ENCODE measurements around the gene TSKU.

The TSKU gene

DNA sequence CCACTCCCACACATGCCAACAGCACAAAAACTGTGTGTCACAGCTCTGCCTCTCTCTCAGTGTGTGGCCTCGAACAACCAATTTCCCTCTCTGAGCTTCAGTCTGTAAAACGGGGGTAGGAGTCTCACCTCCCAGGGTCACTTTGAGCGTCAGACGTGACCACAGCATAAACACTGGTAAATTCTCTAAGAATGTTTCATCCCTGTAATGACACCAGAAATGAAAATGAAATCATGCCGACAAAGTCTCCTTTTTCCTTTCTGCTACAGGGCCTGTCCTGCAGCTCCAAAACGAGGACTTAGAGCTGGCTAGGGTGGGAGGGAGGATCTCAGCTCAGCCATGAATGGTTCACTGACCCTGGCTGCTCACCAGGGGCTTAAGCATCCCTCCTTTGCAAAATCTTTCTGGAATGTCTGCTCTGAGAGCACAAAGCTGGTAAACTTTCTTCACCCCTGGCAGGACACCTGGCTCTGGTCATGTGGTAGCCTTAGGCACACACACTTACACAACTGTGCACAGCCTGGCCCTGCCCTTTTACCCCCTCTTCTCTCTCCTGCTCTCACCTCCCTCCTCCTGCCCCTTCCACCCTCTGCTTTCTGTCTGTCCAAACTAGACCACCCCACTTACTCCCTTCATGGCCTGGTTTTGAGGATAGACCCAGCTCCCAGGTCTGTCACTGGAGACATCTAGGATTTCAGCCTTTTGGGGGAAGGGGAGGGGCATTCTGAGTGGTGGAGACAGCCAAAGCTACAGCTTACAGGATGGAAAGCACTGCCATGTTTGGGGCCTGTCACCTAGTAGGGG is 12.3 kb upstream of the TSKU start:
- DNase-seq = no peak

DNA sequence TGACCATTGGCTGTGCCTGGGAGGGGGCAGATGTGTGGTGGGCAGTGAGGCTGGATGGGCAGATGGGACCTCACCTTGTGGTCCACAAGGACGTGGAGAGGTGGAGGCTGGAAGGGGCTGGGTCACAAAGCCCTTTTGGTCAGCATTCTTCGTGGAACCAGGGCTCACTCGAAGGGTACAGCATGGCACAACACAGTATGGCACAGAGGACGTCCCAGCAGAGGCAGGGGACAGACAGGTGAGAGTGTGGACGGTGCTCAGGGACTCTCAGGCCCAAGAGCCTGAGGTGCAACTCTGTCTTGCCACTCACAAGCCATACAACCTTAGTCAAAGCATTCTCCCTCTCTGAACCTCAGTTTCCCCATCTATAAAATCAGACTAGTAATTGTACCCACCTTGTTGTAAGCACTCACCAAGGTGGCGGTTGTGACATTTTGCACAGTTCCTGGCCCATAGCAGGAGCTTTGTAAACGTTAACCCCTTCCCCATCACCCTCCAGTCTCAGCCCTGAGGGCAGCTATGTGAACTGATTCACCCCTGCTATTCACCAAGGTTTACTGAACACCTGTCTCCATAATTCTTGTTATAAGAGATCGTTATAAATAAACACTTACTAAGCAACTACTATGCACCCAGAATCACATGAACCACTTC is 11.6 kb upstream of the TSKU start:
- DNase-seq = no peak

DNA sequence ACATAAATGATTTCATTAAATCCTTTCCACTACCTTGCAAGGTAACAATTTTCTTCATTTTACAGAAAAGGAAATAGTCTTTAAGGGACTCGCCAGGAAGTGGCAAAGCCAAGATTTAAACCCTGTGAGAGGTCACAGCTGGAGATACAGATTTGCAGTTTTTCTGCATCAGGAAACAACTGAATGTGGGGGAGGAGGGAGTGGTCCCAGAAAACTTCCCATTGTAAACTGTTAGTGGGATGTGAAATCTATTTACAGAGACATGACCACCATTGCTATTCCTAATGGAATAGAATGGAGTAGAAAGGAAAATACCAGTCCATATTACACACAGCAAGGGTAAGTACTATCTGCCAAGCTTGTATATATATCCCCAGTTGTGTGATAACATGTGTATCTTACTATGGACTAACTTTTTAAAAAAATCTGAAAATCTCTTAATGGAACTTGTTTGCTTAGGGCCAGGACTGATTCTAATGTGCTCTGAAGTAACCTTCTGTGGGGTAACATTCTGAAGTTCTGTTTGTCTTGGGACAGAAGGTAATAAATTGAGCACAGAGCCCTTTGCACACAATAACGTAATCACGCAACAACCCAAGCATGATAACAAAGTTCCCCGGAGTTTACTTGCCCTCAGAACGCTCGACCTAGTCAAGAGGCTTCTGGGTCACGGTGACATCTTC is 10.9 kb upstream of the TSKU start:
- no peak for DNase-seq

DNA sequence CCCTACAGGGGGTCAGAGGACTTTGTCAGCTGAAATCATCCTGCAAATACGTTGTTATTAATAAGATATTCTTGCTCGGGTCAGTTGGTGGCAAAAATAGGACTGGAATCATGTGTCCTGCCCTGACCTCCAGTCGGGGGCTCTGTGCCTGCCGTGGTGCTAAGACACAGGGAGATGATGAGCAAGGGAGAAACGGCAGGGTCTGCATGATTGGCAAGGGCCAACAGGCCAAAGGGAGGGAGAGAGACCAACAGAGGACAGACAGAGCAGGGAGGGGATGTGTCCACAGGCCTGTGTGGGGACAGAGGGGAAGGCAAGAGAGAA is 10.4 kb upstream of the TSKU start:
- DNase-seq = no peak

- no peak for DNase-seq
Measured at GRCh38 chr11:76773921-76774361, 9.2 kb upstream of the TSKU start.

- DNase-seq = no peak
Measured at GRCh38 chr11:76776472-76776871, 6.7 kb upstream of the TSKU start.

DNA sequence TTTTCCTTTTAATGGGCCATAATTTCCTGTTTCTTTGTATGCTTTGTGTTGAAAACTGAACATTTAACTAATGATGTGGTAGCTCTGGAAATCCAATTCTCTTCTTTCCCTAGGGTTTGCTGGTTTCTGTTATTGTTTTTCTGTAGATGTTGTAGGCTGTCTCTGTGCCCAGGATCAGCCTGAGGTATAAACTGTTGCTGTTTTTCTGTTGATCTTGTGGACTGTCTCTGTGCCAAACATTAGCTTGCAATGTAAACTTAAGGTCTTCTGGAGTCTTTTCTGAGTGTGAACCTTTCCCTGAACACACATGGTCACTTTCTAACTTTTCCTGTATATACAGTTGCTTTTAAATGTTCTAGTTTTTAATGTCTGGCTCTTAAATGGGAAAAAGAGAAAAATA is 5.9 kb upstream of the TSKU start:
- DNase-seq = no peak

DNA sequence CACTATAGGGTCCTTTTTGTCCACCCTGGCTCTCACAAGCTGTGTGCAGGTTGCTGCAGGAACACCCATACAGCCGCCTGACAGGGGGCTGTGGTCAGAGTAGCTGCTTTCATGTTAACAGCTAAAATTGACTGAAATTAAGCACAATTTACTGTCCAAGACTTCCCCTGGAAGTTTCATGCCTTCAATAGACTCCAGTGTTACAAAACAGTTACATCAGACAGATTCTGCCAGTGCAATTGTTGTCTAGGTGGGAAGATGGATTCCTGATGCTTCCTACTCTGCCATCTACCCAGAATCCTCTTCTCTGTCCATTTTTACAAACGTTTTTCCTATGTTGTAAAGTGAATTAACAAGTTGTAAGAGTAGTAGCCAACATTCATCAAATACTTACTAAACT is 5.3 kb upstream of the TSKU start:
- DNase-seq = no peak

GRCh38 chr11:76778874-76779273 is 4.3 kb upstream of the TSKU start:
- no peak for DNase-seq

GRCh38 chr11:76781046-76781801 is 1.9 kb upstream of the TSKU start:
- DNase-seq = no peak

- DNase-seq = no peak
Measured at GRCh38 chr11:76781807-76782530, 1.2 kb upstream of the TSKU start.

- DNase-seq = peak; percentile 90 to 94
Measured at GRCh38 chr11:76782531-76783293, 444 bp upstream of the TSKU start.

DNA sequence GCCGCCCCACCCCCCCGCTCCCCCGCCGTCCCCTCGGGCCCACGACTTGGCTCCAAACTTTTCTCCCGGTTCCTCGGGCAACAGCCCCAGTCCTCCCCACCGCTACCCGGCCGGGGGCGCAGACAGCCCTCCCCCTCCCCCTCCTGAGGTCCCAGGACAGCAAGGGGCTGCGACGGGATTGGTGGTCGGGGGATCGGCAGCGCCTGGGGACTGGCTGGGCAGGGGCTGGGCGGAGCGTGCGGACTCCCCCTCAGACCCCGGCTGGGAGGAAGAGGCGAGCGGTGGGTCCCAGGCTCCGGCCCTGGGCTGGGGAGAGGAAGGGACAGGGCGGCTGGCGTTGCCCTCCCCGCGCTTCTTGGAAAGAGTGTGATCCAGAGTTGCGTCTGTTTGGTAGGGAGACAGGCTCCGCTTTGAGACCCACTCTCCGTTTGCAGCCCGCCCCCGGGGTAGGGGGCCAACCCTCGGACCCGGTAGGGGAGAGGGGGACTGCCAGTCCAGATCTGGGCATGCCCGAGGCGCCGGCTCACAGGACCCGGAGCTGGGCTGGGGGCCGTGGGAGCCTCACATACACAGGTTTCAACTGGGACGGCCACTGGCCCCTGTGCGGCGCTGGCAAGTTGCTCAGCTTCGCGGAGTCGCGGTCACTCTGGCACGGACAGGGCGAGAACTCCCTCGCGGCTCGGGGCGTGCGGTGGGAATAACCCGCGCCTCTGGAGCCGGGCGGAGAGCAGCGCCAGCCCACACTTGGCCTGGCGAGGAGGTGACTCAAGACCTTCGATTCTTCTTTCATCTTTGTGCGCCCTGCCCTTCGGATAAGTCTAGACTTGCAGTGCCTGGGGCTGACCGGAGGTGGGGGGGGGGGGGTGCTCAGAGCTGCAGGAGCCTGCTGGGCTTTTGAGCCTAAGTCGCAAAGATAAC is 999 bp downstream of the TSKU start:
- no peak for DNase-seq

- DNase-seq = no peak
Measured at GRCh38 chr11:76785513-76785912, 2.4 kb downstream of the TSKU start.

DNA sequence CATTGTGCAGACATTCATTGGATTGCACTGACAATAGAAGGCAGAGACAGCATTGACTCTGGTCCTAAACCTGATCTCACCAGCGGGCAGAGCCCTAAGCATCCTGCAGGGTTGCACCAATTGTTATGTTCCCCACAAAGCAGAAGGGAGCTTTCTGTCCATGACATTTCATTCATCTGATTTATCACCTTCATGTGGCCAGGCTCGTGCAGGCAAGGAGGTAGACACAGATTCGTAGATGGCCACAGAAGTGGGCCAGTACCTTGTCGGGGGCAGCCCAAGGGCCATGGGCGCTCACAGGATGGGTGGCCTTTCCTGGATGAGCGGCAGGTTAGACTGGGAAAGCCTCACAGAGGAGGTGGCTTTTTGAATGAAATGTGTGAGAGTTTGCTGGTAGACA is 2.9 kb downstream of the TSKU start:
- DNase-seq = no peak

DNA sequence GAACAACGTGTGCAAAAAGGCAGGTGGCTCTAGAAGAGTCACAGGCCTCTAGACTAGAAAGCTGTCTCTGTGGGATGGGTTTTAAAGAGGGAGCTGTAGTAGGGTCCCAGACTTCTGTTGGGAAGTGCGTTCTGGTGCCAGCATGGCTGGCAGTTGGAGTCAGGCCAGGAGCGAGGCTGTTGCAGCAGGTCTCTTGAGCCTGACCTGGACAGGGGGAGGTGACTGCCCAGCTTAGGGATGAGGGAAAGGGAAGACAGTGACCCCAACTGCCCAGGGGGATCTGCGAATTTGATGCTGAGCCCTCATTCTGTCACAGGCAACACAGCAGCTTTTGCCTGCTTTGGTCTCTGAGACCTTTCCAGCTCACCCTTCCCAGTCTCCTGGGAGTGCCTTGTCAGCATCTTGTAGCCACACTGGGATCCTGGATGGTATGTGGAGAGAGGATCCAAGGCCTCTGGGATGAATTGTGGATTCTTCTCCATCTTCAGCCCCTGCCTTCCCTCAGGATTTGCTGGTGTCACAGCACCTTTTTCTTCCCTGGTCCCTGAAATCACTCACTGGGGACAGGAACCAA is 3.4 kb downstream of the TSKU start:
- no peak for DNase-seq

- no peak for DNase-seq
Measured at GRCh38 chr11:76787271-76787670, 4.1 kb downstream of the TSKU start.

DNA sequence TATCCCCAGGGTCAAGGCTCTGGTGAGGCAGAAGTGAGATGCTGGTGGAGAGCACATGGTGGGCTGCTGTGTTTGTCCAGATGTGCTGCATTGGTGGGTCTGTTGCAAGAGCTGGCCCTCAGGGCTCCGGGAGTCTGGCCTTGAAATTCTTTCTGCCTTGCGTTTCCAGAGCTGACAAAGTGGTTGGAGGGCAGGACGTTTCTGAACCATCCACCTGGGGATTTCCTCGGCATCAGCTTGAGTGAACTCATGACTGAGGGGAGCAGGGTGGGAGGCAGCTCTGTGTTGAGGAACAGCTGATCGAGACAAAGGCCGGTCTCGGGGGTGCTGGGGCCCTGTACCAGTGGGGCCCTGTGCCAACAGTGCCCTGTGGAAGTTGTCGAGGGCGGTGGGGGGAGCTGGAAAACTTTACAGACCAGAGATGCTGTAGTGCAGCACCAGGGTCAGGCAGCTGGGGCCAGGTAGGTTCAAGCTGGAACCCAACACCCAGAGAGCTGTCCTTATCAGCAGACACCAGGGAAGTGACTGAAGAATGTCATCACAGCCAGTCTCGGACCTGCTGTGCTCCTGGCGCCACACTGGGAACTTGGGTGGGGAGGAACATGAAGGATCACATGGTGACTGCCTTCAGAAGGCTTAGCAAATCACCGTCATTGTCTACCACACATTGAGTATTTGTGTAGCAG is 4.9 kb downstream of the TSKU start:
- no peak for DNase-seq

DNA sequence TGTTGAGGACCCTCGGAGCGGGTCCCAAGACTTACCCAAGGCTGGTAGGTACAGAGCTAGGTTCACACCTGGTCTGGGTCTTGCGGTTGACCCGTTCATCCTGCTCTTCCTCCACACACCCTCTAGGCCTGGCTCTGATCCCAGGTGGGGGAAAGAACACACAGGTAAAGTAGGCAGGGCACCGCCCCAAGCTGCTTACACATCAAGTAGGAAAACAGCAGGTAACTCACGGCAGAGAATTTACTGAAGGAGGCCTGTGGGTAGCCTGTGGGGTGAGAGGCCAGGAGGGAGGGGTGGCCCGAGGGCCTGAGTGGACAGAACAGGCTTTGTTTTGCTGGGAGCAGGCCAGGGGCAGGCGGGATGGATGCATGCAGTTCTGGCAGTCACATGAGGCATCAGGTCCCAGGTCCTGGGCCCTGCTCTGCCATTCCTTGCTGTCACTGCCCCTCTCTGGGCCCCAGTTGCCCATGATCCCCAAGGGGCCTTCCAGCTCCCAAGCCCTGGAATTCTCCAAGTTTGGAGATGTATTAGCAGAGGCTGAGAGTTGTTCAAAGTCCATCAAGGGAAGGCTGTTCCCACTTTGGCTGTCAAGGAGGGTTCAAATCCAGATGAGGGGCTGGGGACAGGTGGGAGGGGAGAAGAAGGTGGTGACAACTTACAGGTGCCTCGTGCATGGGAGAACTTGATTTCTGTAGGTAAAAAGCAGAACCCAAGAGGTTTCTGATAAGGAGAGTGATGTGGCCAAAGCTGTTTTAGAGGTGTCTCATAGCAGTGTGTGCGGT is 5.7 kb downstream of the TSKU start:
- peak in 1 of 2 experiments; percentile 22 for DNase-seq

All from NCI-H2081 (cell line).